ENCODE data around the gene SLC25A22.

The SLC25A22 gene

GRCh38 chr11:742571-743201 is 55.4 kb downstream of the SLC25A22 start:
- TF ChIP-seq FOXP2 (optimal IDR thresholded peaks at IDR 0.05; ENCODE audit: borderline replicate concordance, extremely low read depth, extremely low read length, insufficient read depth): no peak
- no peak for TF ChIP-seq SIN3A (IDR thresholded peaks at IDR 0.05; ENCODE audit: borderline replicate concordance, insufficient read depth, low read length)
- TF ChIP-seq POLR2AphosphoS5 (IDR thresholded peaks at IDR 0.05; ENCODE audit: low read depth, low read length): no peak
- TF ChIP-seq REST (IDR thresholded peaks at IDR 0.05; ENCODE audit: insufficient read depth in 1 of 2, low read depth in 2 of 2, low read length in 2 of 2): no peak
- no peak for TF ChIP-seq TAF1 (IDR thresholded peaks at IDR 0.05; ENCODE audit: borderline replicate concordance, insufficient read depth, low read length)

GRCh38 chr11:742156-742546 is 55.9 kb downstream of the SLC25A22 start:
- TF ChIP-seq SIN3A (IDR thresholded peaks at IDR 0.05; ENCODE audit: borderline replicate concordance, insufficient read depth, low read length) (no peak), TAF1 (IDR thresholded peaks at IDR 0.05; ENCODE audit: borderline replicate concordance, insufficient read depth, low read length) (no peak), POLR2AphosphoS5 (IDR thresholded peaks at IDR 0.05; ENCODE audit: low read depth, low read length) (no peak), REST (IDR thresholded peaks at IDR 0.05; ENCODE audit: insufficient read depth in 1 of 2, low read depth in 2 of 2, low read length in 2 of 2) (no peak), FOXP2 (optimal IDR thresholded peaks at IDR 0.05; ENCODE audit: borderline replicate concordance, extremely low read depth, extremely low read length, insufficient read depth) (no peak)
